Sciatic nerve (tissue), 2 donors: Measurements from ENCODE around the gene INCENP. TPM values are rescaled to one million over a fixed set of nuclear protein-coding genes. Genes with fewer than 3 reads are reported as not detected.
"Not testable (repeated sequence)": the region's sequence is repeated elsewhere in the genome, so short reads cannot be mapped to it uniquely, and the experiment has no call there.

Source experiments
- ATAC-seq: fragments of 200-7000 bp; cut with Tn5 transposase; one replicate; pipeline ENCODE4 v1.9.1; 2020; ENCODE audit warnings: mild to moderate bottlenecking, moderate library complexity
- DNase-seq: peaks from one replicate; pipeline ENCODE4 v3.0.0-alpha.2; 2020; ENCODE audit warnings: low spot score
- intact Hi-C: fragments of 100-400 bp; cut with DNase I; formaldehyde crosslinking; loops from one replicate; pipeline ENCODE4 v1.14.2; 2022
- total RNA-seq: library from RNA; stranded (reverse); fragmentation: NEBNext Ultra II Directional; extraction: Animal tissue kit (Norgen Biotek cat#: 25700); gene quantifications from one replicate; pipeline ENCODE4 v1.2.1, GENCODE V29; 2021
- donor health status: DM: no; HTN: no; CAD: no.
- donor health status: DM: no; HTN: no; CAD: no.

The INCENP gene
- 19.4 TPM for total RNA-seq

DNA sequence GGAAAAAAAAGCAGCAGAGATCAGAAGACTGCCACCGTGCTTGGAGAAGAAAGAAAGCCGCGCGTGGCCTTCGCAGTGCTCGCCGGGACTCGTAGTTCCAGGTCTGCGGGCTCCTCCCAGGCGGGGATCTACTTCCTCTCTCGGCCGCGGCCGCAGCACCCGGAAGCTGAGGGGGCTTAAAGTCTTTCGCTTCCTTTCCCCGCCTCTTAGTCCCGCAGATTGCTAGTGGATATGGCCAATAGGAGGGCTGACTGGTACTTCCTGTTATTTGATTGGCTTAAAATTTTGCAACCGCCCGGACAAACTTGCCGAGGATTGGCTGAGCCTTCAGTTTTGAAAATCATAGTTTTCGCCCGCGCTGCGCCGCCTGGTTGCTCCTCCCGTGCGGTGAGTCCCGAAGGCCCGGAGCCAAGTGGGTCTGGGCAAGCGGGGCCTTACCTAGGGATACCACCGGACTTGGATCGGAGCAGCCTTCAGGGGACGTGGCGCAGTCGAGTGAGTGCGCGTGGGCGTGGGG lies at the start of gene INCENP:
Gene INCENP, plus strand, starts transcription at position 343 of the 517 bp plus-strand sequence. CDS start 4,151 bp downstream, outside the sequence.
- DNase-seq, result peak; percentile 96
- intact Hi-C loops, result no loop called here
- ATAC-seq, result peak; percentile 99

DNA sequence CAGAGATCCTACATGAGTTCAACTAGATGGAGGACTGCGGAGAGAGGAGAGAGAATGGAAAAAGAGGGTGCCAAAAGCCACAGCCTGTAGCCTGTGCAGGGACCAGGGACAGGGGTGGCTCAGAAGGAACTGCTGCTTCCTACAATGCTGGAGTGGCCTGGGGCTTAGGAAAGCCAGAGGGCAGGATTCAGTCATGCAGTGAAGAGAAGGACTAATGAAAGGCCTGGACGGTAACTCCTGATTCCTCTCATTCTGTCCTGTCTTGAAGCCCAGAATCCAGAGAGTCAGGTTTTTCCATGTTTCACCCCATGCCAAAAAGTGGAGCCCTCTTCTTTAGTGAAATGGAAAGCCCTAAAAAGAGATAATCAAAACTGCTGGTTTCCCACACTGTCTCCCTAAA lies 48.4 kb upstream of the INCENP start:
- DNase-seq (no peak), ATAC-seq (no peak)
- intact Hi-C loops, result no loop called here

DNA sequence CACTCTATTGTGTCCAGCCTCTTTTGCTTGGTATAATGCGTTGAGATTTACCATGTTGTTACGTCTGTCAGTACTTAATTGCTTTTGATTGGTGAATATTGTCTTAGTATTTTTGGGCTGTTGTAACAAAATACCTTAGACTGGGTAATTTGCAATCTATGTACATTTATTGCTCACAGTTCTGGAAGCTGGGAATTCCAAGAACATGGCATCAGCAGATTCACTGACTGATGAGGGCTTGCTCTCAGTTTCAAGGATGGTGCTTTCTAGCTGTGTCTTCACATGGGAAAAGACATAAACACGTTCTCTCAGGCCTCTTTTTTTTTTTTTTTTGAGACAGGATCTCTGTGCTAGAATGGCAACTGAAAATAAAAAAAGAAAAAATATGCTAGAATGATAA lies 46.7 kb upstream of the INCENP start:
- intact Hi-C loops, result no loop called here
- DNase-seq (no peak), ATAC-seq (no peak)

DNA sequence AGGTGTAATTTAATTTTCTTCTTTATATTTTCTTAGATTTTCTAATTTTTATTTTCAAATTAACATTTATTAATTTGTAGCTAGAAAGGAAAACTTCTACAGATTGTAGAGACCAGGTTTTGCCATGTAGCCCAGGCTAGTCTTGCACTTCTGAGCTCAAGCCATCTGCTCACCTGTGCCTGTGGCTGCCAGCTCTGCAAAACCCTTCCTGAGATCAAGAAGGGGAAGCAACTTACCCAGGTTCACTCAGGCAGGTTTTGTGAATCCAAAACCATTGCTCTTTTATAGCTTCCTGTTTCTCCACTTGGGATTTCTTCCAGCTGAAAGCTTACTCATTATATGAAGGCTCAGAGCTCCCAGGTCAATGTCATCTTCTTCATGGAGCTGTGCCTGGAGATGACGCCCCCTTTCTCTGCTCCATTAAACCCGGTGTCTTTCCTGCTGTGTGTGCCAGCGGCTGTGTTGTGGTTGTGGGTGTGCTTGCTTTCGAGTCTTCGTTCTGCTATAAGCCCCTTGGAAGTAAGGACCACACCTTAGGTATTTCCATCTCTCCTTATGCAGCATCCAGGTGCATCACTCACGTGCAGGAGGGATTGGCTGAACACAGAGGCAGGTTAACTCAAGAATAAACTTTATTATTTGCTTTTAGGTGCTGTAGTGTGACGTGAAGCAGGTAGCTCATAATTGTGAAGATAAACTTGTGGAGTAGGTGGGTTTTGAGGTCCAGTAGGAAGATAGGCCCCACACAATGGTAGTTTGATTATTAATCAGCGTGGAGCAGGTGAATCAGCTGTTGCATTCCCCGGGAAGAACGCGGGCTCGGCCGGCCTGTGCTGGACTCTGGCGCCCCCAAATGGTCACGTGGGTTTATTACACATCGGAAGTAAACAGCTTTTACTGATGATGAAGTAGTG lies 42.2 kb upstream of the INCENP start:
- ATAC-seq (peak; percentile 87), DNase-seq (peak; percentile 93)
- intact Hi-C loops, result loop anchor here (2.0 kb wide), 1 partner anchor 183 kb away; no protein-coding TSS in a partner anchor

DNA sequence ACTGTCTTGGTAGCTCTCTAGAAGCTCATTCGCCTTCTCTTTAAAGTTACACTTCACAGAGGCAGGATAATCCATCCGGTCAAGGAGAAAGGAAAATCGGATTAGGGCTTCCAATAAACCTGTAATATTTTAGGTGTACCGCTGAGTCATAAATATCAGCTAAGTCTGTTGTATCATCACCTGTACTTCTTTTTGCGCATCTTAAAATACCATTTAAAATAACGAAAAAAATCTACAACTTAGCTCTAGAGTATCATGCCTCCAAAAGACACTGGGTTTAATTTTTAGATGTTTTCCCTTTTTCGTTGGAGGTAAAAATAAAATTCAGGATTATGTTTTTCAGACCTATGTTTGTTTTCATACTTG lies 41.5 kb upstream of the INCENP start:
- intact Hi-C loops, result loop anchor here (2.0 kb wide), 1 partner anchor 183 kb away; no protein-coding TSS in a partner anchor
- ATAC-seq (no peak), DNase-seq (no peak)

DNA sequence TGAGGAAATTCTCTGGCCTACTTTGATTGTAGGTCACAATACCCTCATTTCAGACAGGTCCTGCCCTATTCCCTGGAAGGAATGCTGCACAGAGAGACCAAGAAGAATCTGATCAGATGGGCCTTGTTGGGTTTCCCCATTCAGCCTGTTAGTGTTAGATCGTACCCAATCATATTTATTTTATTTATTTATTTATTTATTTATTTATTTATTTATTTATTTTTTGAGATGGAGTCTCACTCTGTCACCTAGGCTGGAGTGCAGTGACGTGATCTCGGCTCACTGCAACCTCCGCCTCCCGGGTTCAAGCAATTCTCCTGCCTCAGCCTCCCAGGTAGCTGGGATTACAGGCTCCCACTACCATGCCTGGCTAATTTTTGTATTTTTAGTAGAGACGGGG lies 39.0 kb upstream of the INCENP start:
- ATAC-seq, DNase-seq, intact Hi-C loops: not testable (repeated sequence)

DNA sequence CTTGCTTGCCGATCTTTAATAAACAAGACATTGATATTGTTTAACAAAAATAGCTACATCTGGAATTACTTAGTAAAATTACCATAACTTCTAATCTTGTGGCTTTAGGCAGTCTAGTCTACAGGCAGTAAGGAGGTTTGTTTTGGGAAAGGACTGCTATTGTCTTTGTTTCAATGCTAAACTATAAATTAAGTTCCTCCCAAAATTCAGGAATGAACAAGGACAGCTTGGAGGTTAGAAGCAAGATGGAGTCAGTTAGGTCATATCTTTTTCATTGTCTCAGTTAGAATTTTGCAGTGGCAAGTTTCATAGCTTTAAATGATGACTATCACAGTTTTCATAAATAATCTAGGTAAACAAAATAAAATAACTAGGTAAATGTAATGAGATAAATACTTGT lies 36.1 kb upstream of the INCENP start:
- intact Hi-C loops, result no loop called here
- ATAC-seq, result no peak
- no peak for DNase-seq

DNA sequence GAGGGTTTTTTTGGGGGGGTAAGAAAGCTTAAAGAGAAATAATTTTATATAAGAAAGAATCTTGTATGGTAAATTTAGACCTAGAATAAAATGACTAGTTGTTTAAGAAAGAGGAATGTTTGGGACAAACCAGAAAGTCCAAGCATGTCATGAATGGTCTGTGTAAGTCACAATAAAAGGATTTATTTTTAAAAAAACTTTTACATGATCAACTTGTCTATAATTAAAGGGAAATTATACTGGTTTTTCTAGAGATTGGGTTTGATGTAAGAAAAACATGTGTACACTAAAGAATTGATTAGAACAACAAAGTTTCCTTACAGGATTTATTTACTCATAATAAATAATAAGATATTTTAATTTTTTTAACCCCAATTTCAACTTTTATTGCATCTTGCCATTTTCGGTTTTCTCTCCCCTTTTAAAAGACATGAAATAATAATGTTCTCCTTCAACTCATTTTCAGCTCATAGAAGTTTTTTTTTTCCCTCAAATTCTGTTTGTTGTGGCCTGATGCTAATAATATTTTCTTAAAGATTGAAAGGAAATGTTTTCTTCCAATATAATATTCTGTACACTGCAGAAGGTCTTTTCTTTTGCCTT lies 35.4 kb upstream of the INCENP start:
- DNase-seq (no peak), ATAC-seq (no peak)
- intact Hi-C loops, result no loop called here

DNA sequence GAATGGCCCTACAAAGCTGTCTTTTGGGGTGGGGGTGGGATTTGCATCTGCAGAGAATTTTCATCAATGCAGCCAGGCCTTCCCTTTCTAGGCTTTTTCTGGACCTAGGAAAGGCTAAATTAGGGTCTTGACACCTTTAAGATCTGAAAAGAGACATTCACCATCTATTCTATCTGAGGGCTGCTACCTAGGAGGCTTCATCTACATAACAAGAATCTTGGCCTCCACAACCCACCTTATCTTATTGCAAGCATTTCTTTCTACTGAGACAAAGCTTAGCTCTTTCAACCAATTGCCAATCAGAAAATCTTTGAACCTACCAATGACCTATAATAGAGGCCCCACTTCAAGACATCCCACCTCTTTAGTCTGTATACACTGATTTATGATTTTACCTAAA lies 20.7 kb upstream of the INCENP start:
- intact Hi-C loops, result no loop called here
- ATAC-seq (no peak), DNase-seq (no peak)

DNA sequence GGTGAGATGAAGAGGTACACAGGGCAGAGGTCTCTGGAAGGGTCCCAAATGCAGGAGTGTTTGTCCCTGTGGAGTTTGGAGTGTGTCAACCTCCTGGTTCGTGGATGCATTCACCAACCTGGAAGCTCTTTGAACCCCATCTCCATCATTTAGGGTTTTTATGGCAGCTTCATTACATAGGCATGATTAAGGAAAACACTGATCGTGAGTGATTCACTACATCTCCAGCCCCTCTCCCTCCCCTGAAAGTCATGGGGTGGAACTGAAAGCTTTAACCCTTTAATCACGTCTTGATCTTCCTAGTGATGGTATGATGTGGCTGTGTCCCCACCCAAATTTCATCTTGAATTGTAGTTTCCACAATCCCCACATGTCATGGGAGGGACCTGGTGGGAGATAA lies 19.8 kb upstream of the INCENP start:
- ATAC-seq (no peak), DNase-seq (no peak)
- intact Hi-C loops, result no loop called here

DNA sequence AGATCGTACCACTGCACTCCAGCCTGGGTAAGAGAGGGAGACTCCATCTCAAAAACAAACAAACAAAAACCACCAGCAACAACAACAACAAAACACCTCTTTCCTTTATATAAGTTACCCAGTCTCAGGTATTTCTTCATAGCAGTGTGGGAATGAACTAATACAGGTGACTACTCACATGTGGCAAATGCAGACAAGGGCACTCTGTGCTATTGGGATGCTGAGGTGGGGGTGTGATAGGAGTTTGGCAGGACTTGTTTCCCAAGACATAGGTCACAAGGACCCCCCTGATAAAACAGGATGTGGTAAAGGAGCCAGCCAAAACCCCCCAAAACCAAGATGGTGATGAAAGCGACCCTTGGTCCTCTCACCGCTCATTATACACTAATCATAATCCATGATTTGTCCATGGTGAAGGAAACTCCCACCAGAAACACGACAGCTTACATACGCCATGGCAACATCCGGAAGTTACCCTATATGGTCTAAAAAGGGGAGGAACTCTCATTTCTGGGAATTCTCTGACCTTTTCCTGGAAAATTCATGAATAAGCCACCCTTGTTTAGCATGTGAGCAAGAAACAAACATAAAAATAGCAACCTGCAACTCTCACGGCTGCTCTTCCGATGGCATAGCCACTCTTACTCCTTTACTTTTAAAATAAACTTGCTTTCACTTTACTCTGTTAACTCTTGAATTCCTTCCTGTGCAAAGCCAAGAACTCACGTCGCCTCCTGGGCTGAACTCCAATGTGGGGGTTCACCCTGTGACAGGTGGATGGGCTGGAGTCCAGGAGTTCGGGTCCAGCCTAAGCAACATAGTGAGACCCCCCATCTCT lies 18.8 kb upstream of the INCENP start:
- intact Hi-C loops, result no loop called here
- peak; percentile 91 for ATAC-seq

DNA sequence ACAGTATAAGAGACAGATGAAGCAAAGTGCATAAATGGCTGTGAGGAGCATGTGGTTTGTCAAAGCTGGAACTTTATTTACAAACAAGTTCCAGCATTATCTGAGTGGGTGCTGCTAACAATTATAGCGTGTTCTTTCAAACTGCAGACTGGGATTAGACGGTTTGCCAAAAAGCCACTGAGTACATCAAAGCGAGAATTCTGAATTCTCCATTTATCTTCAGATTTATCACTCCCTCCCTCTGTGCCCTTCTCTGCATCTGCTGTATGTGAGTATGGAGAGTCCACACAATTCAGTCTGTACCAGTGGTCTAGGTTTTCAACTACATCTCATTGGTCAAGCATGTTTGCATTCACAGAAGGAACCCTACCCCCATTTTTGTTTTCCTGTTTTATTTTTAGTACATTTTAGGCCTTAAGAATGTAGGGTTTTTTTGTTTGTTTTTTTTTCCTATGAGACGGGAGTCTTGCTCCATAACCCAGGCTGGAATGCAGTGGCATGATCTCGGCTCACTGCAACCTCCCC lies 18.1 kb upstream of the INCENP start:
- intact Hi-C loops, result no loop called here
- no peak for DNase-seq
- peak; percentile 33 for ATAC-seq

More for the DNA sequence above, 18.8 kb upstream of the INCENP start:
- DNase-seq, result no peak

DNA sequence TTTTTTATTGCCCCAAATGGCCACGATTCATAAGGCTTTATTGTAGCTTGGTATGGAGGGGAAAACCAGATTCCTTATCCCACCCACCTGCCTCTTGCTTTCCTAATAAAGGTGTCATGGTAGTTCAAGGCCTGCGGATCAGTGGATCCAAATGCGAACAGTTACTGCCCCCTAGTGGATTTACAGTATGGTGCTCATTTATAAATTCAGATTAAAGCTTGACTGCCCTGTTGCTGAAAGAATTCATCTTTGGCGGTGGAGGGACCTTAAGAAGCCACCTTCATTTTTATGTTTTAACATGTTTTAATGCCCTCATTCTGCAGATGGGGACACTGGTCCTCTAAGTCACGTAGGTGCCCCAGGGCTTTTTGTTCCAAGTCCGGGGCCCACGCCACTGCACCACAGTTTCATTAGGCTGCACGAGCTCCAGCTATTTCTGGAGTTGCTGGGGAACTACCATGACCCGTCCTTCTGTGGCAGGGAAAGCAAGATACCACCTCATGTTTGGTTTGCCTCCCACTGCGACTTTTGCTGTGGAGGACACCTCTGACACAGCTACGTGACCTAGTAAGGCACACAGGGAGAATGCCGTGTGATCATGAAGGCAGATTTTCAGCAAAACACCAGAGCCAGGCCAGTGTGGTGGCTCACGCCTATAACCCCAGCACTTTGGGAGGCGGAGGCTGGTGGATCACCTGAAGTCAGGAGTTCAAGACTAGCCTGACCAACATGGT lies 15.6 kb upstream of the INCENP start:
- DNase-seq, result no peak
- ATAC-seq, result peak; percentile 37
- intact Hi-C loops, result no loop called here

DNA sequence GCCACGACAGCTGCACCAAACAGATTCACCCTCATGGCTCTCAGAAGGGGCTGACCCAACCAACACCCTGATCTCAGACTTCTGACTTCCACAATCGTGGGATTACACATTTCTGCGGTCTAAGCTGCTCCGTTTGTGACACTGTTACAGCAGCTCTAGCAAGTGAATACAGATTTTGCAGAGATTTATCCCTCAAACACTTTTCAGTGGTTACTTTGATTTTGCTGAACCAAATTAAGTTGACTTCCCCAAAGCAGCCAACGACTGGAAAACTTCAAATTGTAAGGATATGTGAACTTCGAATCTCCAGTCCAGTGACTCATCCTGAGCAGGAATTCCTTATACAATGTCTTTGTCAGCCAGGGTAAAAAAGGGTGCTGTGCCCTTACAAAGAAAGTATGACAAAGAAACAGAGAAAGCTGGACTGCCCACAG lies 14.8 kb upstream of the INCENP start:
- ATAC-seq, result no peak

DNA sequence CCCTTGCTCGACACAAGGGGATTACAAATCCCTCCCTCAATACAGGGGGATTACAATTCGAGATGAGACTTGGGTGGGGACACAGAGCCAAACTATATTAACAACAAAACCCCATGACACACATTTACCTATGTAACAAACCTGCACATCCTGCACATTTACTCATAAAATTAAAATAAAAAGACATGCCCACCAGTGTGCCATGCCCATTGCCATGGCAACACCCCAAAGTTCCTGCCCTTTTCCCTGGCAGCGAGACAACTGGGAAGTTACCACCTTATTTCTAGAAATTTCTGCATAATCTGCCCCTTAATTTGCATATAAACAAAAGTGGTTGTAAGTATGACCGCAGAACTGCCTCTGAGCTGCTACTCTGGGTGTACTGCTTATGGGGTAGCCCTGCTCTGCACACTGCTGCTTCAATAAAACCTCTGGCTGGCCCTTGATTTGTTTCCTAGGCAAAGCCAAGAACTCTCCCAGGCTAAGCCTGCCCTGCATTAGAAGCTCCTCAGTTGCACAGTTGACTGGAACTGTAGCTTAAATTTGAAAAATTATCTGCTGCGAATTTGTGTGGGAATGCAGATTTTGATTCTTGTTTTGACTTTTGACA lies 8.6 kb upstream of the INCENP start:
- intact Hi-C loops, result no loop called here
- DNase-seq (no peak), ATAC-seq (no peak)

More for the DNA sequence above, 14.8 kb upstream of the INCENP start:
- intact Hi-C loops, result no loop called here
- DNase-seq, result no peak

DNA sequence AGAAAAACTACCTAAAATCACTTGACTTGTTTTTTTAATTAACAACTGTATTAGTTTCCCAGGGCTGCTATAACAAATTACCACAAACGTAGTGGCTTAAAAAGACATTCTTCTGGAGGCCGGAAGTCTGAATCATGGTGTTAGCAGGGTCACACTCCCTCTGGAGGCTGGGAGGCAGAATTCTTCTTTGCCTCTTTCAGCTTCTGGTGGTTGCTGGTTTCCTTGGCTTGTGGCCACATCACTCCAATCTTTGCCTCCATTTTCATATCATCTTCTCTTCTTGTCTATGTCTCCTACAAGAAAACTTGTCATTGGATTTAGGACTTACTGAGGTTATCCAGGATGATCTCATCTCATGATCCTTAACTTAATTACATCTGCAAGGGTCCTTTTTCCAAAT lies 7.4 kb upstream of the INCENP start:
- no peak for ATAC-seq
- no peak for DNase-seq
- intact Hi-C loops, result no loop called here

DNA sequence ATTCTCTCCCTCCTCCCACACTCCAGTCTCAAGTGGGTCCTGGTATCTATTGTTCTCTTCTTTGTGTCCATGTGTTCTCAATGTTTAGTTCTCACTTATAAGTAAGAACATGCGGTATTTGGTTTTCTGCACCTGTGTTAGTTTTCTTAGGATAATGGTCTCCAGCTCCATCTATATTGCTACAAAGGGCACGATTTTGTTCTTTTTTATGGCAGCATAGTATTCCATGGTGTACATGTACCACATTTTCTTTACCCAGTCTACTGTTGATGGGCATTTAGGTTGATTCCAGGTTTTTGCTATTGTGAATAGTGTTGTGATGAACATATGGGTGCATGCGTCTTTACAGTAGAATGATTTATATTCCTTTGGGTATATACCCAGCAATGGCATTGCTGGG lies 4.2 kb upstream of the INCENP start:
- DNase-seq (no peak), ATAC-seq (no peak)
- intact Hi-C loops, result no loop called here

DNA sequence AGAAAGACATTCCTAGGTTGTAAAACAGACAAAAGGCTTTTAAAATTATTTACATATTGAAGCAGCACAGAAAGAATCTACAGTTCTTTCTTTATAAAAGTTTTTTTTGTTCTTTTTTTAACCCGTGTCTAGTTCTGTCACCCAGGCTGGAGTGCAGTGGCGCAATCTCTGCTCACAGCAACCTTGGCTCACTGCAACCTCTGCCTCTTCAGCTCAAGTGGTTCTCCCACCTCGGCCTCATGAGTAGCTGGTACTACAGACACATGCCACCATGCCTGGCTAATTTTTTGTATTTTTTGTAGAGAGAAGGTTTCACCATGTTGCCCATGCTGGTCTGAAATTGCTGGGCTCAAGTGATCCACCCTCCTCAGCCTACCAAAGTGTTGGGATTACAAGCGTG lies 3.8 kb upstream of the INCENP start:
- ATAC-seq (no peak), DNase-seq (no peak)
- intact Hi-C loops, result no loop called here
